ENCODE measurements around the gene PIK3R1.

The PIK3R1 gene

DNA sequence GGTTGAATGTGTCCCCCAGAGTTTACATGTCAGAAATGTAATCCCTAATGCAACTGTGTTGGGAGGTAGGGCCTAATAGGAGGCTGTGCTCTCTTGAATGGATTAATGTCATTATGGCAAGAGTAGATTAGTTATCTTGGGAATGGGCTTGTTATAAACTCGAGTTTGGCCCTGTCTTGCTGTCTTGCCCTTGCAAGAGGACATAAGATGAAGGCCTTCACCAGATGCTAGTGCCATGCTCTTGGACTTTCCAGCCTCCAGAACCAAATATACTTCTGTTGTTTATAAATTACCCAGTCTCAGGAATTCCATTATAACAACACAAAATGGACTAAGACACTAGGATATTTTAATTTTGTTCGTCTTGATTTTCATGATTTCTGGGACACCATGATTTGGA is 5.4 kb downstream of the PIK3R1 start:
- peaks cover 100% of the 10 kb centered on the region for H3K79me2 ChIP-seq (ENCODE audit: insufficient read depth, low read length)

DNA sequence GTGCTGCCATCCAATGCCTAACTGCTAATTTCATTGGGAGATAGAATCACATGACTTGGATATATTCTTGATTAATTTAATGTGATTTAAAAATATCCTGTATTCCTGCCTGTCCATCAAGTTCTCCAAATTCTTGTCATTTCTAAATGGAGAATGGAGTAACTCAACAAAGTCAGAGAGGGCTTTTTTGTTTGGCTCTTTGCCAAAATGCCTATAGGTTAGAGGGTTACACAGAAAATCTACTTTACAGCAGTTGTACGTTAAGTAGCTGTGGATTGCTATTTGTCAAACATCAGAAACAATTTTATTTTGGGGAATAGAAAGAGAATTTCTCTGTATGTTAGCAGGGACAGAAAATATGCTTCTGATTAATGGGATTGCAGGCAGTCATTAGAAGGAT is 5.9 kb downstream of the PIK3R1 start:
- no peak overlapping the region for H2AFZ ChIP-seq (ENCODE audit: low read depth, low read length)
- no peak overlapping the region for H3K9ac ChIP-seq (ENCODE audit: low read depth, low read length)
- H3K27me3 ChIP-seq (ENCODE audit: insufficient read depth, low read length, poor library complexity): no peaks in the 10 kb centered on the region
- H3K4me3 ChIP-seq (ENCODE audit: low read depth in 1 of 2, low read length in 2 of 2): no peak overlapping the region
- no peak for TF ChIP-seq EZH2 (IDR thresholded peaks at IDR 0.05; ENCODE audit: borderline replicate concordance, low read depth, low read length, severe bottlenecking)
- TF ChIP-seq, protein P1, sequence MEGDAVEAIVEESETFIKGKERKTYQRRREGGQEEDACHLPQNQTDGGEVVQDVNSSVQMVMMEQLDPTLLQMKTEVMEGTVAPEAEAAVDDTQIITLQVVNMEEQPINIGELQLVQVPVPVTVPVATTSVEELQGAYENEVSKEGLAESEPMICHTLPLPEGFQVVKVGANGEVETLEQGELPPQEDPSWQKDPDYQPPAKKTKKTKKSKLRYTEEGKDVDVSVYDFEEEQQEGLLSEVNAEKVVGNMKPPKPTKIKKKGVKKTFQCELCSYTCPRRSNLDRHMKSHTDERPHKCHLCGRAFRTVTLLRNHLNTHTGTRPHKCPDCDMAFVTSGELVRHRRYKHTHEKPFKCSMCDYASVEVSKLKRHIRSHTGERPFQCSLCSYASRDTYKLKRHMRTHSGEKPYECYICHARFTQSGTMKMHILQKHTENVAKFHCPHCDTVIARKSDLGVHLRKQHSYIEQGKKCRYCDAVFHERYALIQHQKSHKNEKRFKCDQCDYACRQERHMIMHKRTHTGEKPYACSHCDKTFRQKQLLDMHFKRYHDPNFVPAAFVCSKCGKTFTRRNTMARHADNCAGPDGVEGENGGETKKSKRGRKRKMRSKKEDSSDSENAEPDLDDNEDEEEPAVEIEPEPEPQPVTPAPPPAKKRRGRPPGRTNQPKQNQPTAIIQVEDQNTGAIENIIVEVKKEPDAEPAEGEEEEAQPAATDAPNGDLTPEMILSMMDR (IDR thresholded peaks at IDR 0.05; ENCODE audit: borderline replicate concordance, extremely low read depth, low read length, poor library complexity, severe bottlenecking): no peak
- no peak overlapping the region for H3K27ac ChIP-seq (ENCODE audit: low read length)
- no peaks in the 10 kb centered on the region for H3K9me3 ChIP-seq (ENCODE audit: insufficient read depth, low read length, severe bottlenecking)
- DNase-seq (no peak), ATAC-seq (ENCODE audit: insufficient read depth, low read depth) (no peak)
- peaks cover 55% of the 10 kb centered on the region for H3K4me1 ChIP-seq (ENCODE audit: insufficient read depth, low read length)
- H3K4me2 ChIP-seq (ENCODE audit: insufficient read depth, low read length): no peak overlapping the region
- H4K20me1 ChIP-seq (ENCODE audit: insufficient read depth, low read length): peaks cover 88% of the 10 kb centered on the region
- H3K36me3 ChIP-seq (ENCODE audit: insufficient read depth, low read length): peaks cover 28% of the 10 kb centered on the region
- H3K79me2 ChIP-seq (ENCODE audit: insufficient read depth, low read length): peaks cover 100% of the 10 kb centered on the region

More for the DNA sequence above, 5.4 kb downstream of the PIK3R1 start:
- no peak overlapping the region for H2AFZ ChIP-seq (ENCODE audit: low read depth, low read length)
- no peaks in the 10 kb centered on the region for H3K9me3 ChIP-seq (ENCODE audit: insufficient read depth, low read length, severe bottlenecking)
- peaks cover 82% of the 10 kb centered on the region for H4K20me1 ChIP-seq (ENCODE audit: insufficient read depth, low read length)
- ATAC-seq (ENCODE audit: insufficient read depth, low read depth): no peak
- H3K27ac ChIP-seq (ENCODE audit: low read length): no peak overlapping the region
- peaks cover 22% of the 10 kb centered on the region for H3K36me3 ChIP-seq (ENCODE audit: insufficient read depth, low read length)
- H3K4me1 ChIP-seq (ENCODE audit: insufficient read depth, low read length): peaks cover 50% of the 10 kb centered on the region
- DNase-seq: no peak
- no peak for TF ChIP-seq EZH2 (IDR thresholded peaks at IDR 0.05; ENCODE audit: borderline replicate concordance, low read depth, low read length, severe bottlenecking)
- TF ChIP-seq, protein P1 (IDR thresholded peaks at IDR 0.05; ENCODE audit: borderline replicate concordance, extremely low read depth, low read length, poor library complexity, severe bottlenecking): no peak
- no peak overlapping the region for H3K4me3 ChIP-seq (ENCODE audit: low read depth in 1 of 2, low read length in 2 of 2)
- H3K27me3 ChIP-seq (ENCODE audit: insufficient read depth, low read length, poor library complexity): no peaks in the 10 kb centered on the region
- peak overlapping the region; percentile 3; the same call in 1 of the 2 replicates for H3K4me2 ChIP-seq (ENCODE audit: insufficient read depth, low read length)
- no peak overlapping the region for H3K9ac ChIP-seq (ENCODE audit: low read depth, low read length)

DNA sequence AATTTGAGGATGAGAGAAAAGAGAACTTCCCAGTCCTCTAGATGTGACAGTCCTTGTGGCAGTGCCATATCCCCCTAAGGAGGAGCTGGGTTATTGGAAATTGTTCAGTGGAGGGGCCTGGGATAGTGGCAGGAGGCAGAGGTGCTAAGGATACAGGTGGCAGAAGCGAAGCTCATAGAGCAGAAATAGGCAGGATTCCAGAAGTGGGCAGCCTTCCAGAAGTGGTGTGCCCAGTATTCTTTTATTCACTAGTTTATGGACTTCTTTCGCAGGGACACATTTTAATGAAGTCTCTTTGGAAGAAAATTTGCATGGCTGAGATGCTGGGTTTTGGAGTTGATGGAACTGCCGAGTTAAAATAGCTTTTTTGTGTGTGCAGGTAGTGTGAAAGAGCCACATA is 6.8 kb downstream of the PIK3R1 start:
- Histone ChIP-seq H3K9me3 (ENCODE audit: insufficient read depth, low read length, severe bottlenecking) (no peaks in the 10 kb centered on the region), H3K4me2 (ENCODE audit: insufficient read depth, low read length) (no peak overlapping the region), H3K27me3 (ENCODE audit: insufficient read depth, low read length, poor library complexity) (no peaks in the 10 kb centered on the region), H3K36me3 (ENCODE audit: insufficient read depth, low read length) (peaks cover 36% of the 10 kb centered on the region), H2AFZ (ENCODE audit: low read depth, low read length) (no peak overlapping the region), H3K9ac (ENCODE audit: low read depth, low read length) (no peak overlapping the region), H3K4me1 (ENCODE audit: insufficient read depth, low read length) (peaks cover 53% of the 10 kb centered on the region), H3K79me2 (ENCODE audit: insufficient read depth, low read length) (peaks cover 100% of the 10 kb centered on the region), H4K20me1 (ENCODE audit: insufficient read depth, low read length) (peaks cover 86% of the 10 kb centered on the region), H3K4me3 (ENCODE audit: low read depth in 1 of 2, low read length in 2 of 2) (no peak overlapping the region), H3K27ac (ENCODE audit: low read length) (no peak overlapping the region)
- DNase-seq (no peak), ATAC-seq (ENCODE audit: insufficient read depth, low read depth) (no peak)
- TF ChIP-seq EZH2 (IDR thresholded peaks at IDR 0.05; ENCODE audit: borderline replicate concordance, low read depth, low read length, severe bottlenecking): no peak
- TF ChIP-seq, protein P1 (IDR thresholded peaks at IDR 0.05; ENCODE audit: borderline replicate concordance, extremely low read depth, low read length, poor library complexity, severe bottlenecking): no peak
